ENCODE data around the gene C16orf96. TPM values are rescaled to one million over a fixed set of nuclear protein-coding genes. Genes with fewer than 3 reads are reported as not detected.

The C16orf96 gene
- total and polyA plus RNA-seq, 5 donors from 2014 or later: 0.17 TPM; not detected in 4

- H3K36me3 Mint-ChIP-seq: peaks cover 8% of the 10 kb centered on the region
- Histone ChIP-seq H3K4me3 (ENCODE audit: low read depth, low read length) (no peak overlapping the region), H3K27me3 (ENCODE audit: control insufficient read depth, insufficient read depth, low read length) (no peaks in the 10 kb centered on the region), H3K4me1 (ENCODE audit: control insufficient read depth, insufficient read depth, low read length, poor library complexity, severe bottlenecking) (peaks cover 26% of the 10 kb centered on the region), H3K27ac (ENCODE audit: insufficient read depth, low read length, poor library complexity, severe bottlenecking) (no peak overlapping the region), H3K9me3 (ENCODE audit: control insufficient read depth in 2 of 2, low read length in 2 of 2) (no peaks in the 10 kb centered on the region), H3K36me3 (ENCODE audit: control insufficient read depth, insufficient read depth, low read length) (peaks cover 2% of the 10 kb centered on the region)
- peak overlapping the region in 2 of 4 donors; percentile 19 to 47 for H3K4me3 Mint-ChIP-seq
- DNase-seq (no peak), ATAC-seq (ENCODE audit: low read depth in 2 of 2) (no peak)
- no peak overlapping the region for H3K27ac Mint-ChIP-seq
- H3K9me3 Mint-ChIP-seq: peaks cover 0 to 4% (median 0%) of the 10 kb centered on the region in 7 donors
- H3K27me3 Mint-ChIP-seq: peaks cover 5% of the 10 kb centered on the region
- peaks cover 14 to 48% (median 34%) of the 10 kb centered on the region in 4 donors for H3K4me1 Mint-ChIP-seq
Observed at GRCh38 chr16:4628283-4628682, 72.1 kb downstream of the C16orf96 start.

- peaks cover 9 to 32% (median 21%) of the 10 kb centered on the region in 4 donors for H3K4me1 Mint-ChIP-seq
- Histone ChIP-seq H3K9me3 (ENCODE audit: control insufficient read depth in 2 of 2, low read length in 2 of 2) (no peaks in the 10 kb centered on the region), H3K27ac (ENCODE audit: insufficient read depth, low read length, poor library complexity, severe bottlenecking) (no peak overlapping the region), H3K4me3 (ENCODE audit: low read depth, low read length) (no peak overlapping the region), H3K4me1 (ENCODE audit: control insufficient read depth, insufficient read depth, low read length, poor library complexity, severe bottlenecking) (peaks cover 7% of the 10 kb centered on the region), H3K36me3 (ENCODE audit: control insufficient read depth, insufficient read depth, low read length) (peaks cover 6% of the 10 kb centered on the region), H3K27me3 (ENCODE audit: control insufficient read depth, insufficient read depth, low read length) (no peaks in the 10 kb centered on the region)
- peaks cover 0 to 4% (median 0%) of the 10 kb centered on the region in 7 donors for H3K9me3 Mint-ChIP-seq
- peak overlapping the region in 1 of 4 donors; percentile 12 for H3K4me3 Mint-ChIP-seq
- ATAC-seq (ENCODE audit: low read depth in 2 of 2) (no peak), DNase-seq (no peak)
- H3K36me3 Mint-ChIP-seq: peaks cover 8% of the 10 kb centered on the region
- peak overlapping the region in 1 of 3 donors; percentile 67 for H3K27ac Mint-ChIP-seq
- H3K27me3 Mint-ChIP-seq: no peaks in the 10 kb centered on the region
Observed at GRCh38 chr16:4631444-4631843, 75.3 kb downstream of the C16orf96 start.

- Mint-ChIP-seq H3K4me3 (no peak overlapping the region), H3K27me3 (no peaks in the 10 kb centered on the region), H3K27ac (no peak overlapping the region), H3K4me1 (peaks cover 6 to 28% (median 12%) of the 10 kb centered on the region in 4 donors), H3K36me3 (peaks cover 11% of the 10 kb centered on the region), H3K9me3 (peaks cover 0 to 4% (median 0%) of the 10 kb centered on the region in 7 donors)
- no peak for ATAC-seq (ENCODE audit: low read depth in 2 of 2)
- Histone ChIP-seq H3K9me3 (ENCODE audit: control insufficient read depth in 2 of 2, low read length in 2 of 2) (no peaks in the 10 kb centered on the region), H3K27ac (ENCODE audit: insufficient read depth, low read length, poor library complexity, severe bottlenecking) (no peak overlapping the region), H3K4me1 (ENCODE audit: control insufficient read depth, insufficient read depth, low read length, poor library complexity, severe bottlenecking) (no peaks in the 10 kb centered on the region), H3K36me3 (ENCODE audit: control insufficient read depth, insufficient read depth, low read length) (peaks cover 6% of the 10 kb centered on the region), H3K27me3 (ENCODE audit: control insufficient read depth, insufficient read depth, low read length) (no peaks in the 10 kb centered on the region), H3K4me3 (ENCODE audit: low read depth, low read length) (no peak overlapping the region)
- DNase-seq: no peak
Observed at GRCh38 chr16:4633910-4634635, 77.9 kb downstream of the C16orf96 start.

- Histone ChIP-seq H3K36me3 (ENCODE audit: control insufficient read depth, insufficient read depth, low read length) (peaks cover 6% of the 10 kb centered on the region), H3K27ac (ENCODE audit: insufficient read depth, low read length, poor library complexity, severe bottlenecking) (no peak overlapping the region), H3K4me1 (ENCODE audit: control insufficient read depth, insufficient read depth, low read length, poor library complexity, severe bottlenecking) (no peaks in the 10 kb centered on the region), H3K9me3 (ENCODE audit: control insufficient read depth in 2 of 2, low read length in 2 of 2) (no peaks in the 10 kb centered on the region), H3K27me3 (ENCODE audit: control insufficient read depth, insufficient read depth, low read length) (no peaks in the 10 kb centered on the region), H3K4me3 (ENCODE audit: low read depth, low read length) (no peak overlapping the region)
- peaks cover 8 to 31% (median 10%) of the 10 kb centered on the region in 4 donors for H3K4me1 Mint-ChIP-seq
- peaks cover 12% of the 10 kb centered on the region for H3K36me3 Mint-ChIP-seq
- peaks cover 0 to 4% (median 0%) of the 10 kb centered on the region in 7 donors for H3K9me3 Mint-ChIP-seq
- no peak overlapping the region for H3K27ac Mint-ChIP-seq
- no peak for DNase-seq
- no peak for ATAC-seq (ENCODE audit: low read depth in 2 of 2)
- no peak overlapping the region for H3K4me3 Mint-ChIP-seq
- H3K27me3 Mint-ChIP-seq: no peaks in the 10 kb centered on the region
Observed at GRCh38 chr16:4634768-4635167, 78.6 kb downstream of the C16orf96 start.

GRCh38 chr16:4636196-4636595 lies 80.1 kb downstream of the C16orf96 start:
- Mint-ChIP-seq H3K4me3 (no peak overlapping the region), H3K27me3 (no peaks in the 10 kb centered on the region), H3K27ac (peak overlapping the region in 1 of 3 donors; percentile 36), H3K36me3 (peaks cover 8% of the 10 kb centered on the region), H3K4me1 (peaks cover 5 to 37% (median 10%) of the 10 kb centered on the region in 4 donors), H3K9me3 (peaks cover 0 to 2% (median 0%) of the 10 kb centered on the region in 7 donors)
- no peak overlapping the region for H3K4me3 ChIP-seq (ENCODE audit: low read depth, low read length)
- H3K4me1 ChIP-seq (ENCODE audit: control insufficient read depth, insufficient read depth, low read length, poor library complexity, severe bottlenecking): peaks cover 3% of the 10 kb centered on the region
- no peaks in the 10 kb centered on the region for H3K27me3 ChIP-seq (ENCODE audit: control insufficient read depth, insufficient read depth, low read length)
- H3K9me3 ChIP-seq (ENCODE audit: control insufficient read depth in 2 of 2, low read length in 2 of 2): no peaks in the 10 kb centered on the region
- DNase-seq (no peak), ATAC-seq (ENCODE audit: low read depth in 2 of 2) (no peak)
- H3K27ac ChIP-seq (ENCODE audit: insufficient read depth, low read length, poor library complexity, severe bottlenecking): no peak overlapping the region
- peaks cover 4% of the 10 kb centered on the region for H3K36me3 ChIP-seq (ENCODE audit: control insufficient read depth, insufficient read depth, low read length)

- Mint-ChIP-seq H3K27me3 (no peaks in the 10 kb centered on the region), H3K36me3 (peaks cover 4% of the 10 kb centered on the region), H3K9me3 (no peaks in the 10 kb centered on the region), H3K4me1 (peaks cover 0 to 35% (median 7%) of the 10 kb centered on the region in 4 donors), H3K4me3 (no peak overlapping the region), H3K27ac (peak overlapping the region in 1 of 3 donors; percentile 41)
- H3K27ac ChIP-seq (ENCODE audit: insufficient read depth, low read length, poor library complexity, severe bottlenecking): no peak overlapping the region
- no peak for DNase-seq
- H3K4me1 ChIP-seq (ENCODE audit: control insufficient read depth, insufficient read depth, low read length, poor library complexity, severe bottlenecking): peaks cover 3% of the 10 kb centered on the region
- peaks cover 4% of the 10 kb centered on the region for H3K36me3 ChIP-seq (ENCODE audit: control insufficient read depth, insufficient read depth, low read length)
- H3K4me3 ChIP-seq (ENCODE audit: low read depth, low read length): no peak overlapping the region
- no peaks in the 10 kb centered on the region for H3K27me3 ChIP-seq (ENCODE audit: control insufficient read depth, insufficient read depth, low read length)
- ATAC-seq (ENCODE audit: low read depth in 2 of 2): no peak
- no peaks in the 10 kb centered on the region for H3K9me3 ChIP-seq (ENCODE audit: control insufficient read depth in 2 of 2, low read length in 2 of 2)
Observed at GRCh38 chr16:4637501-4638166, 81.5 kb downstream of the C16orf96 start.

- no peak overlapping the region for H3K27ac ChIP-seq (ENCODE audit: insufficient read depth, low read length, poor library complexity, severe bottlenecking)
- H3K36me3 ChIP-seq (ENCODE audit: control insufficient read depth, insufficient read depth, low read length): peaks cover 3% of the 10 kb centered on the region
- peaks cover 3% of the 10 kb centered on the region for H3K4me1 ChIP-seq (ENCODE audit: control insufficient read depth, insufficient read depth, low read length, poor library complexity, severe bottlenecking)
- H3K27me3 Mint-ChIP-seq: no peaks in the 10 kb centered on the region
- peak overlapping the region in 1 of 3 donors; percentile 59 for H3K27ac Mint-ChIP-seq
- H3K4me3 ChIP-seq (ENCODE audit: low read depth, low read length): no peak overlapping the region
- no peaks in the 10 kb centered on the region for H3K9me3 ChIP-seq (ENCODE audit: control insufficient read depth in 2 of 2, low read length in 2 of 2)
- no peaks in the 10 kb centered on the region for H3K27me3 ChIP-seq (ENCODE audit: control insufficient read depth, insufficient read depth, low read length)
- H3K4me3 Mint-ChIP-seq: no peak overlapping the region
- no peaks in the 10 kb centered on the region for H3K9me3 Mint-ChIP-seq
- peaks cover 4% of the 10 kb centered on the region for H3K36me3 Mint-ChIP-seq
- DNase-seq (no peak), ATAC-seq (ENCODE audit: low read depth in 2 of 2) (no peak)
- peaks cover 0 to 37% (median 7%) of the 10 kb centered on the region in 4 donors for H3K4me1 Mint-ChIP-seq
Observed at GRCh38 chr16:4639899-4640509, 83.9 kb downstream of the C16orf96 start.

Data from CD4-positive, CD25-positive, alpha-beta regulatory T cell (primary cell).